Measurements from ENCODE around the gene TKTL1. TPM values are rescaled to one million over a fixed set of nuclear protein-coding genes. Genes with fewer than 3 reads are reported as not detected.

Gene TKTL1
- total RNA-seq, 2 experiments from 2014 or later, result 1.00 to 1.3 TPM

Other genes with a start within 250 kb of the TKTL1 start
- 100 to 1,000 TPM; 106 to 204 TPM for gene MECP2, start 198.1 kb upstream of the TKTL1 start, total RNA-seq
- not detected for gene OPN1LW, start 151.6 kb upstream of the TKTL1 start, total RNA-seq
- not detected for gene OPN1MW, start 113.2 kb upstream of the TKTL1 start, total RNA-seq
- gene OPN1MW2, start 76.0 kb upstream of the TKTL1 start, total RNA-seq, result not detected
- not detected for gene OPN1MW3, start 38.2 kb upstream of the TKTL1 start, total RNA-seq
- not detected for gene TEX28, start 671 bp upstream of the TKTL1 start, total RNA-seq
- 1,000 to 10,000 TPM; 1,274 to 1,333 TPM for gene FLNA, start 78.8 kb downstream of the TKTL1 start, total RNA-seq
- 100 to 1,000 TPM; 176 TPM for gene EMD, start 83.5 kb downstream of the TKTL1 start, total RNA-seq
- gene RPL10, start 102.6 kb downstream of the TKTL1 start, total RNA-seq, result 1,000 to 10,000 TPM; 6,105 to 6,263 TPM
- 10 to 100 TPM; 19.3 to 19.7 TPM for gene DNASE1L1, start 113.5 kb downstream of the TKTL1 start, total RNA-seq
- 10 to 100 TPM; 48.9 to 52.3 TPM for gene TAFAZZIN, start 115.7 kb downstream of the TKTL1 start, total RNA-seq
- 10 to 100 TPM; 31.2 to 32.4 TPM for gene ATP6AP1, start 132.9 kb downstream of the TKTL1 start, total RNA-seq
- gene GDI1, start 141.4 kb downstream of the TKTL1 start, total RNA-seq, result 100 to 1,000 TPM; 113 to 119 TPM
- gene FAM50A, start 148.3 kb downstream of the TKTL1 start, total RNA-seq, result 10 to 100 TPM; 39.6 to 40.4 TPM
- 10 to 100 TPM; 46.7 to 52.1 TPM for gene PLXNA3, start 162.5 kb downstream of the TKTL1 start, total RNA-seq
- 1 to 10 TPM; 6.3 to 6.6 TPM for gene LAGE3, start 183.5 kb downstream of the TKTL1 start, total RNA-seq
- 1 to 10 TPM; 3.1 to 6.4 TPM for gene UBL4A, start 190.8 kb downstream of the TKTL1 start, total RNA-seq
- 10 to 100 TPM; 22.3 to 23.0 TPM for gene SLC10A3, start 194.8 kb downstream of the TKTL1 start, total RNA-seq
- gene FAM3A, start 220.4 kb downstream of the TKTL1 start, total RNA-seq, result 10 to 100 TPM; 37.7 to 41.7 TPM